DND-41 (cell line): ENCODE measurements around the gene SWSAP1.

ENCODE experiments used
- ATAC-seq: fragments of 200-7000 bp; cut with Tn5 transposase; 3 replicates; pipeline ENCODE4 v1.9.1; 2021; ENCODE audit warnings: low read depth; ENCODE audit not compliant: insufficient read depth
- DNase-seq: peaks from one replicate; pipeline ENCODE4 v3.0.0-alpha.2; 2020
- H2AFZ ChIP-seq: 2 replicates; pipeline ENCODE4 v1.6.0; 2012; ENCODE audit warnings: low read depth, low read length
- H3K27ac ChIP-seq: 2 replicates; pipeline ENCODE4 v1.5.1; 2012; ENCODE audit warnings: low read length, inconsistent platforms
- H3K27me3 ChIP-seq: fragments of 200-600 bp; sonication (generic); 2 replicates; pipeline ENCODE4 v1.6.0; 2012; ENCODE audit warnings: low read length, mild to moderate bottlenecking, inconsistent platforms; ENCODE audit not compliant: insufficient read depth, poor library complexity
- H3K36me3 ChIP-seq: 2 replicates; pipeline ENCODE4 v1.5.1; 2012; ENCODE audit warnings: low read length, inconsistent platforms; ENCODE audit not compliant: insufficient read depth
- H3K4me1 ChIP-seq: 2 replicates; pipeline ENCODE4 v1.5.1; 2012; ENCODE audit warnings: mild to moderate bottlenecking, low read length; ENCODE audit not compliant: insufficient read depth
- H3K4me2 ChIP-seq: 2 replicates; pipeline ENCODE4 v1.6.0; 2012; ENCODE audit warnings: mild to moderate bottlenecking, moderate library complexity, low read length, inconsistent platforms; ENCODE audit not compliant: insufficient read depth
- H3K4me3 ChIP-seq, 2 experiments: fragments of 200-600 bp in 1 of 2; shearing (Covaris generic) in 1 of 2; 2 replicates each; pipeline ENCODE4 v1.5.1; 2012 to 2016; ENCODE audit warnings: inconsistent platforms in 2 of 2, low read length in 2 of 2, mild to moderate bottlenecking in 2 of 2, low read depth in 1 of 2, moderate library complexity in 1 of 2
- H3K79me2 ChIP-seq: 2 replicates; pipeline ENCODE4 v1.6.0; 2012; ENCODE audit warnings: low read length, inconsistent platforms; ENCODE audit not compliant: insufficient read depth
- H3K9ac ChIP-seq: 2 replicates; pipeline ENCODE4 v1.6.0; 2012; ENCODE audit warnings: low read depth, mild to moderate bottlenecking, inconsistent platforms, low read length, moderate library complexity
- H3K9me3 ChIP-seq: 2 replicates; pipeline ENCODE4 v1.5.1; 2012; ENCODE audit warnings: low read length, moderate library complexity, mild to moderate bottlenecking, inconsistent platforms; ENCODE audit not compliant: insufficient read depth, severe bottlenecking
- H4K20me1 ChIP-seq: 2 replicates; pipeline ENCODE4 v1.6.0; 2012; ENCODE audit warnings: low read length; ENCODE audit not compliant: insufficient read depth
- CTCF ChIP-seq: IDR thresholded peaks from 2 replicates; pipeline ENCODE4 v1.5.1; 2012; ENCODE audit warnings: borderline replicate concordance, low read length, moderate library complexity, mild to moderate bottlenecking; ENCODE audit not compliant: poor library complexity, severe bottlenecking; ENCODE audit errors: extremely low read depth
- EZH2 ChIP-seq: IDR thresholded peaks from 3 replicates; pipeline ENCODE4 v1.6.1; 2012; ENCODE audit warnings: borderline replicate concordance, low read depth, mild to moderate bottlenecking, moderate library complexity, low read length, inconsistent platforms; ENCODE audit not compliant: severe bottlenecking

SWSAP1 gene

GRCh38 chr19:11414544-11414943 is 40.1 kb downstream of the SWSAP1 start:
- Histone ChIP-seq H3K27me3 (no peaks in the 10 kb centered on the region), H3K27ac (no peak overlapping the region), H3K4me3 (no peak overlapping the region), H3K4me2 (no peak overlapping the region), H3K9me3 (no peaks in the 10 kb centered on the region), H3K4me1 (no peaks in the 10 kb centered on the region), H3K9ac (no peak overlapping the region), H4K20me1 (no peaks in the 10 kb centered on the region), H3K36me3 (no peaks in the 10 kb centered on the region), H2AFZ (no peak overlapping the region), H3K79me2 (no peaks in the 10 kb centered on the region)
- no peak for TF ChIP-seq EZH2
- TF ChIP-seq CTCF, result no peak
- no peak for DNase-seq
- ATAC-seq, result no peak

- no peak for DNase-seq
- no peaks in the 10 kb centered on the region for H3K79me2 ChIP-seq
- H3K4me2 ChIP-seq, result no peak overlapping the region
- TF ChIP-seq CTCF (no peak), EZH2 (no peak)
- H3K36me3 ChIP-seq, result no peaks in the 10 kb centered on the region
- no peaks in the 10 kb centered on the region for H4K20me1 ChIP-seq
- H3K9me3 ChIP-seq, result no peaks in the 10 kb centered on the region
- no peaks in the 10 kb centered on the region for H3K27me3 ChIP-seq
- H3K27ac ChIP-seq, result no peak overlapping the region
- H3K4me3 ChIP-seq, result no peak overlapping the region
- H3K4me1 ChIP-seq, result no peaks in the 10 kb centered on the region
- ATAC-seq, result no peak
- no peak overlapping the region for H2AFZ ChIP-seq
- no peak overlapping the region for H3K9ac ChIP-seq
These were observed 42.0 kb downstream of the SWSAP1 start for GRCh38 chr19:11416346-11417052.

GRCh38 chr19:11418094-11418548 is 43.7 kb downstream of the SWSAP1 start:
- H3K4me3 ChIP-seq, result no peak overlapping the region
- no peaks in the 10 kb centered on the region for H3K36me3 ChIP-seq
- no peaks in the 10 kb centered on the region for H3K79me2 ChIP-seq
- H3K9ac ChIP-seq, result no peak overlapping the region
- ATAC-seq (no peak), DNase-seq (no peak)
- H3K27me3 ChIP-seq, result no peaks in the 10 kb centered on the region
- H3K9me3 ChIP-seq, result no peaks in the 10 kb centered on the region
- H3K4me1 ChIP-seq, result no peaks in the 10 kb centered on the region
- H3K27ac ChIP-seq, result no peak overlapping the region
- no peak overlapping the region for H3K4me2 ChIP-seq
- no peak overlapping the region for H2AFZ ChIP-seq
- TF ChIP-seq CTCF (no peak), EZH2 (no peak)
- H4K20me1 ChIP-seq, result no peaks in the 10 kb centered on the region
